ENCODE results near the gene PLCH2.

The PLCH2 gene, protein sequence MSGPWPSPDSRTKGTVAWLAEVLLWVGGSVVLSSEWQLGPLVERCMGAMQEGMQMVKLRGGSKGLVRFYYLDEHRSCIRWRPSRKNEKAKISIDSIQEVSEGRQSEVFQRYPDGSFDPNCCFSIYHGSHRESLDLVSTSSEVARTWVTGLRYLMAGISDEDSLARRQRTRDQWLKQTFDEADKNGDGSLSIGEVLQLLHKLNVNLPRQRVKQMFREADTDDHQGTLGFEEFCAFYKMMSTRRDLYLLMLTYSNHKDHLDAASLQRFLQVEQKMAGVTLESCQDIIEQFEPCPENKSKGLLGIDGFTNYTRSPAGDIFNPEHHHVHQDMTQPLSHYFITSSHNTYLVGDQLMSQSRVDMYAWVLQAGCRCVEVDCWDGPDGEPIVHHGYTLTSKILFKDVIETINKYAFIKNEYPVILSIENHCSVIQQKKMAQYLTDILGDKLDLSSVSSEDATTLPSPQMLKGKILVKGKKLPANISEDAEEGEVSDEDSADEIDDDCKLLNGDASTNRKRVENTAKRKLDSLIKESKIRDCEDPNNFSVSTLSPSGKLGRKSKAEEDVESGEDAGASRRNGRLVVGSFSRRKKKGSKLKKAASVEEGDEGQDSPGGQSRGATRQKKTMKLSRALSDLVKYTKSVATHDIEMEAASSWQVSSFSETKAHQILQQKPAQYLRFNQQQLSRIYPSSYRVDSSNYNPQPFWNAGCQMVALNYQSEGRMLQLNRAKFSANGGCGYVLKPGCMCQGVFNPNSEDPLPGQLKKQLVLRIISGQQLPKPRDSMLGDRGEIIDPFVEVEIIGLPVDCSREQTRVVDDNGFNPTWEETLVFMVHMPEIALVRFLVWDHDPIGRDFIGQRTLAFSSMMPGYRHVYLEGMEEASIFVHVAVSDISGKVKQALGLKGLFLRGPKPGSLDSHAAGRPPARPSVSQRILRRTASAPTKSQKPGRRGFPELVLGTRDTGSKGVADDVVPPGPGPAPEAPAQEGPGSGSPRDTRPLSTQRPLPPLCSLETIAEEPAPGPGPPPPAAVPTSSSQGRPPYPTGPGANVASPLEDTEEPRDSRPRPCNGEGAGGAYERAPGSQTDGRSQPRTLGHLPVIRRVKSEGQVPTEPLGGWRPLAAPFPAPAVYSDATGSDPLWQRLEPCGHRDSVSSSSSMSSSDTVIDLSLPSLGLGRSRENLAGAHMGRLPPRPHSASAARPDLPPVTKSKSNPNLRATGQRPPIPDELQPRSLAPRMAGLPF (N-terminal part only)

GRCh38 chr1:2476061-2476999 lies at the start of gene PLCH2:
Gene PLCH2 (plus strand): TSS chr1:2476289. CDS start chr1:2476589, 300 bp downstream.
- DNase-seq (ENCODE audit: low spot score), result no peak

GRCh38 chr1:2426540-2426939 lies 49.5 kb upstream of the PLCH2 start:
- DNase-seq (ENCODE audit: low spot score), result no peak

- DNase-seq (ENCODE audit: low spot score), result no peak
Observed at GRCh38 chr1:2427051-2427450, 49.0 kb upstream of the PLCH2 start.

GRCh38 chr1:2427976-2428375 lies 48.1 kb upstream of the PLCH2 start:
- no peak for DNase-seq (ENCODE audit: low spot score)

- no peak for DNase-seq (ENCODE audit: low spot score)
Observed at GRCh38 chr1:2428490-2428889, 47.6 kb upstream of the PLCH2 start.

- no peak for DNase-seq (ENCODE audit: low spot score)
Observed at GRCh38 chr1:2429780-2430591, 46.1 kb upstream of the PLCH2 start.

- DNase-seq (ENCODE audit: low spot score), result no peak
Observed at GRCh38 chr1:2430592-2430973, 45.5 kb upstream of the PLCH2 start.

GRCh38 chr1:2431103-2431502 lies 45.0 kb upstream of the PLCH2 start:
- DNase-seq (ENCODE audit: low spot score), result no peak

GRCh38 chr1:2431518-2431917 lies 44.6 kb upstream of the PLCH2 start:
- DNase-seq (ENCODE audit: low spot score), result no peak

- no peak for DNase-seq (ENCODE audit: low spot score)
Observed at GRCh38 chr1:2432441-2432844, 43.6 kb upstream of the PLCH2 start.

GRCh38 chr1:2433196-2433595 lies 42.9 kb upstream of the PLCH2 start:
- no peak for DNase-seq (ENCODE audit: low spot score)

GRCh38 chr1:2433936-2434655 lies 42.0 kb upstream of the PLCH2 start:
- no peak for DNase-seq (ENCODE audit: low spot score)

GRCh38 chr1:2435091-2435490 lies 41.0 kb upstream of the PLCH2 start:
- DNase-seq (ENCODE audit: low spot score), result no peak

GRCh38 chr1:2435746-2436355 lies 40.2 kb upstream of the PLCH2 start:
- DNase-seq (ENCODE audit: low spot score), result no peak

GRCh38 chr1:2436876-2437275 lies 39.2 kb upstream of the PLCH2 start:
- no peak for DNase-seq (ENCODE audit: low spot score)

GRCh38 chr1:2437617-2438016 lies 38.5 kb upstream of the PLCH2 start:
- DNase-seq (ENCODE audit: low spot score), result no peak

GRCh38 chr1:2438038-2438437 lies 38.1 kb upstream of the PLCH2 start:
- no peak for DNase-seq (ENCODE audit: low spot score)

DNA sequence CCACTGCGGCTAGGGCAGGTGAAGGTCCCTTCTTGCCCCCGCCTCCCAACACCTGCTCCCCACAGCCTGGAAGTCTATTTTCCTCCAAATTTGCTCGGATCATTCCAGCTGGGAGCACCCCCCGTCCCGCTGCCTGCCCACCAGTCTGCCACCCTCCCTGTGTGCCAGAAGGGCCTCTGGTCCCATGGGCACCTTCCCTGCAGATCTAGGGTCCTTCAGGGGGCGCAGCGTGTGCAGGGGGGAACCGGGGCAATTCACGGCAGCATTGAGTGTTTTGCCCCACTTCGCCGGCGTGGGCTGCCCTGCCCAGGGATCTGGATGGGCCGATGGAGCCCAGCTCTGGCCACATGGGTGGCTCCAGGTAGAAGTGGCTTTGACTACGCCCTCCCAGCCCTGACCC lies 37.4 kb upstream of the PLCH2 start:
- no peak for DNase-seq (ENCODE audit: low spot score)

GRCh38 chr1:2439369-2439768 lies 36.7 kb upstream of the PLCH2 start:
- DNase-seq (ENCODE audit: low spot score), result no peak
